Endothelial cell (in vitro differentiated cells): ENCODE results near the gene SKIDA1. TPM values are rescaled to one million over a fixed set of nuclear protein-coding genes. Genes with fewer than 3 reads are reported as not detected.
A peak's percentile ranks its signal among the peaks of the same experiment; 100 is the strongest.

ENCODE experiments used
- DNase-seq: peaks from one replicate; pipeline ENCODE4 v3.0.0; 2021; ENCODE audit warnings: low spot score
- H3K27ac Mint-ChIP-seq: one replicate; pipeline ENCODE4 v1.8.0; 2021; ENCODE audit warnings: mixed read lengths, inconsistent platforms; ENCODE audit not compliant: unreplicated experiment
- H3K27me3 Mint-ChIP-seq: one replicate; pipeline ENCODE4 v1.8.0; 2021; ENCODE audit warnings: mild to moderate bottlenecking, moderate library complexity, mixed read lengths, inconsistent platforms; ENCODE audit not compliant: unreplicated experiment
- H3K36me3 Mint-ChIP-seq: one replicate; pipeline ENCODE4 v1.8.0; 2021; ENCODE audit warnings: mild to moderate bottlenecking, low read depth, mixed read lengths, inconsistent platforms; ENCODE audit not compliant: unreplicated experiment
- H3K4me1 Mint-ChIP-seq: one replicate; pipeline ENCODE4 v1.8.0; 2021; ENCODE audit warnings: mild to moderate bottlenecking, mixed read lengths, inconsistent platforms; ENCODE audit not compliant: unreplicated experiment
- H3K4me3 Mint-ChIP-seq: one replicate; pipeline ENCODE4 v1.8.0; 2021; ENCODE audit warnings: mild to moderate bottlenecking, mixed read lengths, inconsistent platforms; ENCODE audit not compliant: unreplicated experiment
- H3K9me3 Mint-ChIP-seq: one replicate; pipeline ENCODE4 v1.8.0; 2021; ENCODE audit warnings: mixed read lengths, inconsistent platforms; ENCODE audit not compliant: unreplicated experiment
- total RNA-seq: library from RNA; stranded (reverse); fragmentation: NEBNext Ultra II Directional; extraction: Animal tissue kit (Norgen Biotek cat#: 25700); gene quantifications from one replicate; pipeline ENCODE4 v1.2.1, GENCODE V29; 2021; ENCODE audit not compliant: unreplicated experiment
- TF ChIP-seq, protein P1 (sequence below): fragments of 200-600 bp; sonication (generic); IDR thresholded peaks from one replicate; pipeline ENCODE4 v1.5.0; 2021; ENCODE audit warnings: antibody characterized with exemption; ENCODE audit not compliant: unreplicated experiment

SKIDA1 gene
- total RNA-seq, 1 donor from 2014 or later: 5.9 TPM

DNA sequence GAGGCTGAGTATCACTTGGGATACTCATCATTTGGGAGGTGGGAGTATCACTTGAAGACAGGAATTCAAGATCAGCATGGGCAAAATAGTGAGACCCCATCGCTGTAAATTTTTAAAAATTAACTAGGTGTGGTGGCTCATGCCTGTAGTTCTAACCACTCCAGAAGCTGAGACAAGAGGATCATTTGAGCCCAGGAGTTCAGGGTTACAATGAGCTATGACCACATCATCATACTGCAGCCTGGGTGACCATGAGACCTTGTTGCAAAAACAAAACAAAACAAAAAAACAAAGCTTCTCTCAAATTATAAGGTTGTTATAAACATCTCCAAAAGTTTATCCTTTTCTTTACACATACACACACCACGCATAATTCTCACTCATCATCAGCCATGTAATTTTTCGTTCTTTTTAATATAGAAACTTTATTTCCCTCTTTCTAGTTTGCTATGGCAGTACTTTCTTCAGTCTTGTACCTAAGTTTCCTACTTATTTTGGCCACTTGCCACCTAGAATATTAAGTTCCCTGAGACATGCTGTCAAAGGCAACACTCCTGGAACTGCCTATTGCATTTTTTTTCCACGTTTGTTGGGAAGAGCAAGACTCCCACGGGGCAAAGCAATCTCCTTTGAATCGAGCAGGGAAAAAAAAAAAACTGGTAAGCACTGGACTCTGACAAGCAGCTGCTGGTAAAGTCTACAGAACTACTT lies 37.1 kb downstream of the SKIDA1 start:
- TF ChIP-seq, protein P1, sequence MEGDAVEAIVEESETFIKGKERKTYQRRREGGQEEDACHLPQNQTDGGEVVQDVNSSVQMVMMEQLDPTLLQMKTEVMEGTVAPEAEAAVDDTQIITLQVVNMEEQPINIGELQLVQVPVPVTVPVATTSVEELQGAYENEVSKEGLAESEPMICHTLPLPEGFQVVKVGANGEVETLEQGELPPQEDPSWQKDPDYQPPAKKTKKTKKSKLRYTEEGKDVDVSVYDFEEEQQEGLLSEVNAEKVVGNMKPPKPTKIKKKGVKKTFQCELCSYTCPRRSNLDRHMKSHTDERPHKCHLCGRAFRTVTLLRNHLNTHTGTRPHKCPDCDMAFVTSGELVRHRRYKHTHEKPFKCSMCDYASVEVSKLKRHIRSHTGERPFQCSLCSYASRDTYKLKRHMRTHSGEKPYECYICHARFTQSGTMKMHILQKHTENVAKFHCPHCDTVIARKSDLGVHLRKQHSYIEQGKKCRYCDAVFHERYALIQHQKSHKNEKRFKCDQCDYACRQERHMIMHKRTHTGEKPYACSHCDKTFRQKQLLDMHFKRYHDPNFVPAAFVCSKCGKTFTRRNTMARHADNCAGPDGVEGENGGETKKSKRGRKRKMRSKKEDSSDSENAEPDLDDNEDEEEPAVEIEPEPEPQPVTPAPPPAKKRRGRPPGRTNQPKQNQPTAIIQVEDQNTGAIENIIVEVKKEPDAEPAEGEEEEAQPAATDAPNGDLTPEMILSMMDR: no peak
- Mint-ChIP-seq H3K27ac (no peak overlapping the region), H3K4me1 (no peaks in the 10 kb centered on the region), H3K4me3 (no peak overlapping the region), H3K36me3 (no peaks in the 10 kb centered on the region), H3K9me3 (no peaks in the 10 kb centered on the region), H3K27me3 (peaks cover 1% of the 10 kb centered on the region)
- no peak for DNase-seq

DNA sequence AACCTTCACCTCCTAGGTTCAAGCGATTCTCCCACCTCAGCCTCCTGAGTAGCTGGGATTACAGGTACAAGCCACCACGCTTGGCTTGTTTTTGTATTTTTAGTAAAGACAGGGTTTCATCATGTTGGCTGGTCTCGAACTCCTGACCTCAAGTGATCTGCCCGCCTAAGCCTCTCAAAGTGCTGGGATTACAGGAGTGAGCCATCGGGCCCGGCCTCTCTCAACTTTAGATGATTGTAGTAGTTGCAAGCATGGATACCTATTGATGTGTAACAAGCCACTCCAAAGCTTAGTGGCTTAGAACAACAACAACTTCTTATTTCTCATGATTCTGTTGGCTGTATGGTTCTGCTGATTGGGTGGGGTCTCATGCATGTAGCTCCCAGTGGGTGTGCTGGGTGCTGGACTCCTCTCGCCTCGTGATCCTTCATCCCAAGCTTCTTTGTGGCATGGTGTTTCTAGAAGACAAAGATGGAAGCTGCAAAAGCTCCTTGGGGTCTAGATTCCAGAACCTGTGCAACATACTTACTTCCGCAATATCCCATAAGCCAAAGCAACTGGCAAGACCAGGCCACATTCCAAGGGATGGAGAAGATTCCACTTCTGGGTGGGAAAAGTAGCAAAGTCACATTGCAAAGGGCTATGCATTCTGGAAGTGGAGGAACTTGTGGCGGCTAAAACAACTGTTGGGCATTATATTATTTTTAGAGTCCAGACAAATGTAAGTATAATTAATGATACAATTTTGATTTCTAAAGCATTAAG lies 37.9 kb downstream of the SKIDA1 start:
- Mint-ChIP-seq H3K27me3 (peaks cover 1% of the 10 kb centered on the region), H3K27ac (peak overlapping the region; percentile 24), H3K36me3 (no peaks in the 10 kb centered on the region), H3K4me3 (no peak overlapping the region), H3K9me3 (no peaks in the 10 kb centered on the region), H3K4me1 (no peaks in the 10 kb centered on the region)
- TF ChIP-seq, protein P1: no peak
- no peak for DNase-seq

DNA sequence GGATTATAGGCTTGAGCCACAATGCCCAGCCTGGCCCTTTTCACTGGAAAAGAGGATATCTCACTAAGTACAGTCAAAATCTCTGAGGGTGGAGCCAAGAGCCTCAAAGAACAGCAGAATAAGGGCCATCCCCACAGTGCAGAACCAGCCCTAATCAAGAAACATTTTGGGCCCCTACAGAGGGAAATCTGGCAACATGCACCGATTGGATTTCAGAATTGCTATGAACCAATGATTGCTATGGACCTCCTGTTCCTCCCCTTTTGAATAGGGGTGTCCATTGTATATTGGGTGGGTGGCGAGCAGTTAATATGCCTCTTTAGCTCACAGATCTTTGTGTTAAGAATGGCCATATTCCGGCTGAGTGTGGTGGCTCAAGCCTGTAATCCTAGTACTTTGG lies 42.7 kb downstream of the SKIDA1 start:
- no peaks in the 10 kb centered on the region for H3K4me1 Mint-ChIP-seq
- no peak overlapping the region for H3K4me3 Mint-ChIP-seq
- no peaks in the 10 kb centered on the region for H3K9me3 Mint-ChIP-seq
- DNase-seq: no peak
- no peaks in the 10 kb centered on the region for H3K36me3 Mint-ChIP-seq
- peaks cover 1% of the 10 kb centered on the region for H3K27me3 Mint-ChIP-seq
- H3K27ac Mint-ChIP-seq: no peak overlapping the region
- TF ChIP-seq, protein P1: no peak

DNA sequence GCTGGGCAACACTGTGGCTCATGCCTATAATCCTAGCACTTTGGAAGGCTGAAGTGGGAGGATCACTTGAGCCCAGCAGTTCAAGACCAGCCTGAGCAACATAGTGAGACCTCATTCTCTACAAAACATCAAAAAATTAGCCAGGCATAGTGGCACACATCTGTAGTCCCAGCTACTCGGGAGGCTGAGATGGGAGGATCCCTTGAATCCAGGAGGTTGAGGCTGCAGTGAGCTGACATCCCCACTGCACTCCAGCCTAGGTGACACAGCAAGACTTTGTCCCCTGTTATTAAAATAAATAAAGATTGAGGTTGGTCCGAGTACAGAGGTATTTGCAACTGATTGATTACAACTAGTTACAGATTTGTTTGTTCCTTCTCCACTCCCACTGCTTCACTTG lies 44.1 kb downstream of the SKIDA1 start:
- no peak overlapping the region for H3K27ac Mint-ChIP-seq
- no peaks in the 10 kb centered on the region for H3K27me3 Mint-ChIP-seq
- H3K4me3 Mint-ChIP-seq: no peak overlapping the region
- H3K9me3 Mint-ChIP-seq: no peaks in the 10 kb centered on the region
- no peaks in the 10 kb centered on the region for H3K36me3 Mint-ChIP-seq
- no peak for DNase-seq
- TF ChIP-seq, protein P1: no peak
- H3K4me1 Mint-ChIP-seq: no peaks in the 10 kb centered on the region
